Measurements from ENCODE around the gene TOR4A. TPM values are rescaled to one million over a fixed set of nuclear protein-coding genes. Genes with fewer than 3 reads are reported as not detected.

Gene TOR4A
- total RNA-seq, 2 experiments from 2014 or later: 11.7 to 22.3 TPM

DNA sequence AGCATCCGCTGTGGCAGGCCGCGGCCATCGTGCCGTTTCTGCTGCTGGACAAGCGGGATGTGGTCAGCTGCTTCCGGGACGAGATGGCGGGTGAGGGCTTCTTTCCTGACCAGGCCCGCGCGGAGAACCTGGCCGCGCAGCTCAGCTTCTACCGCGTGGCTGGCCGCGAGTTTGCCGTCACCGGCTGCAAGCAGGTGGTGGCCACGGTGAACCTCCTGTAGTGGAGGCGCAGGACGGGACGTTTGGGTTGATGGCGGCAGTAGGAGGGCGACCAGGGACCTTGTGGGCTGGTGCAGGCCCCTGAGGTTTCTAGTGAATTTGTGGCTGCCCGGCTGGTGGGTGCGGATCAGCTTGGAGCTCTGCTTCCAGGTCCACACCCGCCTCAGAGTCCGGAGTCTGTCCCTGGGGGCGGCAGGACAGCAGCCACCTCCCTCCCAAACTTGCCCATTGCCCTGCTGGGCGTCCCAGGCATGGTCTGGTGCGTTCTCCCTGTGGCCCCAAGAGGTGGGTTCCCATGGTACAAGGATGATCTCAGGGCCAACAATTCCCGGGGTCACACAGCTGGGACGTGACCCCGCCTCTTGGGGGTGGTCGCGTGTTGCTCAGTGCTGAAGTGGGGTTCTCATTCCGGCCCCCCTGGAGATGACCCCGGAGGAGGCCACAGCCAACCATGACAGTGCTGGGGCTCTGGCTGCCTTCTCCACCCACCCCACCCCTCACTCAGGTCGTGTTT, 2.4 kb downstream of the TOR4A start:
- DNase-seq (ENCODE audit: low spot score): no peak
- no peak overlapping the region for H2AFZ ChIP-seq (ENCODE audit: low read length)
- no peak overlapping the region for H3K4me3 ChIP-seq (ENCODE audit: low read depth, low read length, poor library complexity, severe bottlenecking)
- no TSS peak for BruUV-seq (replicated peaks)
- ChIA-PET CTCF (ENCODE audit: unreplicated experiment) (no interaction called here), POLR2A (no interaction called here)
- no peak for TF ChIP-seq EZH2phosphoT487 (IDR thresholded peaks at IDR 0.05; ENCODE audit: borderline replicate concordance, low read depth, low read length)
- H3K9me2 ChIP-seq (ENCODE audit: insufficient read depth, low read length): no peaks in the 10 kb centered on the region
- H3K36me3 ChIP-seq (ENCODE audit: insufficient read depth, low read length): peaks cover 11% of the 10 kb centered on the region
- no peak overlapping the region for H3K4me2 ChIP-seq (ENCODE audit: low read length)
- H4K20me1 ChIP-seq (ENCODE audit: insufficient read depth, low read length): no peaks in the 10 kb centered on the region
- intact Hi-C loops (cut with micrococcal nuclease; ENCODE audit: unreplicated experiment): no loop called here
- H3K4me1 ChIP-seq (ENCODE audit: insufficient read depth, low read length, poor library complexity, severe bottlenecking): peaks cover 66% of the 10 kb centered on the region
- H3K27ac ChIP-seq (ENCODE audit: low read depth, low read length, poor library complexity, severe bottlenecking): no peak overlapping the region
- no peaks in the 10 kb centered on the region for H3K9me3 ChIP-seq (ENCODE audit: low read length)
- no peaks in the 10 kb centered on the region for H3K79me2 ChIP-seq (ENCODE audit: insufficient read depth, low read depth, low read length)

DNA sequence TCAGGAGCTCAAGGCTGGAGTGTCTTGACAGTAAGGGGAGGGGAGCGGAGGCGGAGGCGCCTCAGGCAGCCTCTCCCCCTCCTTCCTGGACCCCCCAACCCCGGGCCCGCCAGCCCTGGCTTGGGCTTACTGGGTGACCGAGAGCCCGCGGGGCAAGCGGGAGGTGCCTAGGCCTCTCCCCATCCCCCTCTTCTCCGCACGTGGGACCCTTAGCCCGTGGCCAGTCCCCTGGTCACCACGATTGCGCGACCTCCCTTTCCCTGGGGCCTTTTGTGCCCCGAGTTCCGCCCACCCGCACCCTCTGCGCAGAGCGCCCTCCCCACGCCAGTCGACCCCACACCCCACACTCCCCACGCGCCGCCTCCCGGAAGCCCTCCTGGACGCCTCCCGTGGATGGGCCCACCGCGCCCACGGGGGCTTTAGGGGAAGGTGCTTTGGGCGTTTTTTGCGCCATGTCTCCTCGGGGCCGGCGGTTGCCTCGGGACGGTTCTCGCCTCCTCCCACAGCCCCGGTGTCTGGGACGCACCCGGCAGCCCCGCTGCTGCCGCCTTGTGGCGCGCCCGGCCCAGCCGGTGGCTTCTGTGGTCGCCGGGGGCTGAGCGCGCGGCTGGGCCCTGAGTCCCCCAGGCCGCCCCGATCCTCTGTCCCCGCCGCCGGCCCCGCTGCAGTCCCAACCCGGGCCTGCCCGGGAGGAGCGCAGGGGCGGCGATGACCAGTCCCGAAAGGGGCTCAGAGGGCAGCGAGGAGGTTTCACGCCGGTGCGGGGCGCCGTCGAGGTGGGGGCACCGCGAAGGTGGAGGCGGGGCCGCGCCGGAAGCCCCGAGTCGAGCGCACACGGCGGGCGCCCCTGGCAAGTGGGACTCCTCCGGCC, 3.2 kb downstream of the TOR4A start:
- ChIA-PET POLR2A (no interaction called here), CTCF (ENCODE audit: unreplicated experiment) (no interaction called here)
- H3K4me1 ChIP-seq (ENCODE audit: insufficient read depth, low read length, poor library complexity, severe bottlenecking): peaks cover 61% of the 10 kb centered on the region
- no TSS peak for BruUV-seq (replicated peaks)
- H4K20me1 ChIP-seq (ENCODE audit: insufficient read depth, low read length): no peaks in the 10 kb centered on the region
- no peak overlapping the region for H2AFZ ChIP-seq (ENCODE audit: low read length)
- H3K9me2 ChIP-seq (ENCODE audit: insufficient read depth, low read length): no peaks in the 10 kb centered on the region
- H3K36me3 ChIP-seq (ENCODE audit: insufficient read depth, low read length): peaks cover 11% of the 10 kb centered on the region
- no peak overlapping the region for H3K4me3 ChIP-seq (ENCODE audit: low read depth, low read length, poor library complexity, severe bottlenecking)
- H3K27ac ChIP-seq (ENCODE audit: low read depth, low read length, poor library complexity, severe bottlenecking): no peak overlapping the region
- no peaks in the 10 kb centered on the region for H3K79me2 ChIP-seq (ENCODE audit: insufficient read depth, low read depth, low read length)
- no peak for TF ChIP-seq CTCF (conservative IDR thresholded peaks at IDR 0.05; ENCODE audit: low read length)
- TF ChIP-seq EZH2phosphoT487 (IDR thresholded peaks at IDR 0.05; ENCODE audit: borderline replicate concordance, low read depth, low read length): no peak
- no peaks in the 10 kb centered on the region for H3K9me3 ChIP-seq (ENCODE audit: low read length)
- no peak for DNase-seq (ENCODE audit: low spot score)
- intact Hi-C loops (cut with micrococcal nuclease; ENCODE audit: unreplicated experiment): no loop called here
- H3K4me2 ChIP-seq (ENCODE audit: low read length): no peak overlapping the region; the same call in 1 of the 2 replicates

GRCh38 chr9:137281345-137282116, 4.0 kb downstream of the TOR4A start:
- ChIA-PET CTCF (ENCODE audit: unreplicated experiment) (no interaction called here), POLR2A (no interaction called here)
- no peak for DNase-seq (ENCODE audit: low spot score)
- TF ChIP-seq EZH2phosphoT487 (IDR thresholded peaks at IDR 0.05; ENCODE audit: borderline replicate concordance, low read depth, low read length) (no peak), CTCF (conservative IDR thresholded peaks at IDR 0.05; ENCODE audit: low read length) (no peak)
- Histone ChIP-seq H3K4me1 (ENCODE audit: insufficient read depth, low read length, poor library complexity, severe bottlenecking) (peaks cover 61% of the 10 kb centered on the region), H3K9me2 (ENCODE audit: insufficient read depth, low read length) (no peaks in the 10 kb centered on the region), H3K79me2 (ENCODE audit: insufficient read depth, low read depth, low read length) (no peaks in the 10 kb centered on the region), H4K20me1 (ENCODE audit: insufficient read depth, low read length) (no peaks in the 10 kb centered on the region), H2AFZ (ENCODE audit: low read length) (no peak overlapping the region), H3K9me3 (ENCODE audit: low read length) (no peaks in the 10 kb centered on the region; the same call in 1 of the 2 replicates), H3K4me2 (ENCODE audit: low read length) (no peak overlapping the region), H3K36me3 (ENCODE audit: insufficient read depth, low read length) (peaks cover 11% of the 10 kb centered on the region), H3K27ac (ENCODE audit: low read depth, low read length, poor library complexity, severe bottlenecking) (peak overlapping the region; percentile 62), H3K4me3 (ENCODE audit: low read depth, low read length, poor library complexity, severe bottlenecking) (no peak overlapping the region)
- BruUV-seq (replicated peaks): no TSS peak
- intact Hi-C loops (cut with micrococcal nuclease; ENCODE audit: unreplicated experiment): no loop called here
